Stimulated activated CD4-positive, alpha-beta T cell treated with anti-CD3 and anti-CD28 coated beads, TNF-alpha, amount 100 ng/mL, for 4 hours (primary cell): ENCODE data around the gene PTPN6.

Source experiments
- DNase-seq, 3 experiments: peaks; one replicate each; pipeline ENCODE4 v3.0.0-alpha.2; 2020; ENCODE audit warnings: low read depth in 3 of 3

Gene PTPN6

GRCh38 chr12:6970096-6970527 is 19.0 kb downstream of the PTPN6 start:
- DNase-seq = no peak

GRCh38 chr12:6974180-6974579 is 23.0 kb downstream of the PTPN6 start:
- DNase-seq = no peak

- DNase-seq = no peak
Measured at GRCh38 chr12:6975297-6976032, 24.3 kb downstream of the PTPN6 start.

GRCh38 chr12:6977653-6978052 is 26.5 kb downstream of the PTPN6 start:
- no peak for DNase-seq

- no peak for DNase-seq
Measured at GRCh38 chr12:6978188-6978587, 27.0 kb downstream of the PTPN6 start.

GRCh38 chr12:6978611-6979011 is 27.5 kb downstream of the PTPN6 start:
- DNase-seq = no peak

- DNase-seq = no peak
Measured at GRCh38 chr12:6979021-6979420, 27.9 kb downstream of the PTPN6 start.

GRCh38 chr12:6979453-6979852 is 28.3 kb downstream of the PTPN6 start:
- no peak for DNase-seq

- no peak for DNase-seq
Measured at GRCh38 chr12:6980075-6980474, 28.9 kb downstream of the PTPN6 start.

GRCh38 chr12:6980740-6981139 is 29.6 kb downstream of the PTPN6 start:
- no peak for DNase-seq

- no peak for DNase-seq
Measured at GRCh38 chr12:6981152-6982052, 30.2 kb downstream of the PTPN6 start.

GRCh38 chr12:6982532-6982931 is 31.4 kb downstream of the PTPN6 start:
- DNase-seq = no peak

GRCh38 chr12:6987956-6988553 is 36.9 kb downstream of the PTPN6 start:
- DNase-seq = no peak

- no peak for DNase-seq
Measured at GRCh38 chr12:6996040-6996441, 44.9 kb downstream of the PTPN6 start.

- no peak for DNase-seq
Measured at GRCh38 chr12:6998715-6999451, 47.7 kb downstream of the PTPN6 start.

GRCh38 chr12:7001921-7002591 is 50.9 kb downstream of the PTPN6 start:
- no peak for DNase-seq

GRCh38 chr12:7004287-7004803 is 53.2 kb downstream of the PTPN6 start:
- no peak for DNase-seq

- DNase-seq = no peak
Measured at GRCh38 chr12:7004840-7005239, 53.7 kb downstream of the PTPN6 start.

GRCh38 chr12:7005311-7005710 is 54.2 kb downstream of the PTPN6 start:
- no peak for DNase-seq

- no peak for DNase-seq
Measured at GRCh38 chr12:7006639-7007038, 55.5 kb downstream of the PTPN6 start.

- DNase-seq = no peak
Measured at GRCh38 chr12:7008864-7009263, 57.7 kb downstream of the PTPN6 start.
